ENCODE results near the gene GRIN2A.

DNA sequence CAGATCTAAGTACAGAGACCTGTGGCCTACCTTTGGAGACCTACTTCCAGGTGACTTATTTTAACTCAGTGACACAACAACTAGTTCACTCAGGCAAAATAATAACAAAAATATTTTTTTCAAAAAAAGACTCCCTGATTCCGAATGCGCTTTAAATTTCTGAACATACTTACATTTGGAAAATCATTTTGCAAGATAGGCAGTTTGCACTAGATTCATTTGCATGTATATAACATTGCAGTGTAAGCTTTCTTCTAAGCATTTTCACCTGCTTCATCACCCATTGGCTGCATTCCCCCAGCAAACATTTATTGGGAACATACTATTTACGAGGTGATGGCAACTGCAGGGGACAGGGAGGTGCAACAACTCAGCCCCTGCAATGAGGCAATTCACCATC, 166.8 kb downstream of the GRIN2A start:
- TF ChIP-seq, protein P1, sequence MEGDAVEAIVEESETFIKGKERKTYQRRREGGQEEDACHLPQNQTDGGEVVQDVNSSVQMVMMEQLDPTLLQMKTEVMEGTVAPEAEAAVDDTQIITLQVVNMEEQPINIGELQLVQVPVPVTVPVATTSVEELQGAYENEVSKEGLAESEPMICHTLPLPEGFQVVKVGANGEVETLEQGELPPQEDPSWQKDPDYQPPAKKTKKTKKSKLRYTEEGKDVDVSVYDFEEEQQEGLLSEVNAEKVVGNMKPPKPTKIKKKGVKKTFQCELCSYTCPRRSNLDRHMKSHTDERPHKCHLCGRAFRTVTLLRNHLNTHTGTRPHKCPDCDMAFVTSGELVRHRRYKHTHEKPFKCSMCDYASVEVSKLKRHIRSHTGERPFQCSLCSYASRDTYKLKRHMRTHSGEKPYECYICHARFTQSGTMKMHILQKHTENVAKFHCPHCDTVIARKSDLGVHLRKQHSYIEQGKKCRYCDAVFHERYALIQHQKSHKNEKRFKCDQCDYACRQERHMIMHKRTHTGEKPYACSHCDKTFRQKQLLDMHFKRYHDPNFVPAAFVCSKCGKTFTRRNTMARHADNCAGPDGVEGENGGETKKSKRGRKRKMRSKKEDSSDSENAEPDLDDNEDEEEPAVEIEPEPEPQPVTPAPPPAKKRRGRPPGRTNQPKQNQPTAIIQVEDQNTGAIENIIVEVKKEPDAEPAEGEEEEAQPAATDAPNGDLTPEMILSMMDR (IDR thresholded peaks at IDR 0.05), result no peak
- TF ChIP-seq ZFX (IDR thresholded peaks at IDR 0.05; ENCODE audit: borderline replicate concordance), result no peak
